HG02943 (cell line): ENCODE data around the gene SMURF2.
"Not testable (repeated sequence)": the region's sequence is repeated elsewhere in the genome, so short reads cannot be mapped to it uniquely, and the experiment has no call there.

Source experiments
- ATAC-seq: cut with Tn5 transposase; IDR thresholded peaks from one replicate; pipeline ENCODE4 v1.9.1; 2021; ENCODE audit warnings: mild to moderate bottlenecking, low read depth, moderate library complexity; ENCODE audit not compliant: unreplicated experiment

The SMURF2 gene

GRCh38 chr17:64661976-64662773 is at the start of gene SMURF2:
SMURF2 (minus strand) TSS chr17:64662307; CDS start chr17:64661880, 427 bp downstream.
- peak; percentile 64 for ATAC-seq

GRCh38 chr17:64709481-64709880 is 47.4 kb upstream of the SMURF2 start:
- no peak for ATAC-seq

- ATAC-seq, result no peak
Observed at GRCh38 chr17:64707050-64707591, 45.0 kb upstream of the SMURF2 start.

- no peak for ATAC-seq
Observed at GRCh38 chr17:64706224-64707049, 44.3 kb upstream of the SMURF2 start.

GRCh38 chr17:64702815-64703214 is 40.7 kb upstream of the SMURF2 start:
- ATAC-seq, result no peak

- ATAC-seq, result no peak
Observed at GRCh38 chr17:64698725-64699124, 36.6 kb upstream of the SMURF2 start.

- no peak for ATAC-seq
Observed at GRCh38 chr17:64694207-64694606, 32.1 kb upstream of the SMURF2 start.

GRCh38 chr17:64692187-64692586 is 30.1 kb upstream of the SMURF2 start:
- no peak for ATAC-seq

- no peak for ATAC-seq
Observed at GRCh38 chr17:64689106-64689505, 27.0 kb upstream of the SMURF2 start.

GRCh38 chr17:64688481-64688880 is 26.4 kb upstream of the SMURF2 start:
- no peak for ATAC-seq

GRCh38 chr17:64687961-64688360 is 25.9 kb upstream of the SMURF2 start:
- no peak for ATAC-seq

GRCh38 chr17:64687376-64687775 is 25.3 kb upstream of the SMURF2 start:
- no peak for ATAC-seq

- ATAC-seq, result no peak
Observed at GRCh38 chr17:64686705-64687104, 24.6 kb upstream of the SMURF2 start.

GRCh38 chr17:64685705-64686104 is 23.6 kb upstream of the SMURF2 start:
- no peak for ATAC-seq

- no peak for ATAC-seq
Observed at GRCh38 chr17:64683796-64684195, 21.7 kb upstream of the SMURF2 start.

GRCh38 chr17:64682261-64683181 is 20.4 kb upstream of the SMURF2 start:
- no peak for ATAC-seq

GRCh38 chr17:64679710-64680216 is 17.7 kb upstream of the SMURF2 start:
- ATAC-seq, result no peak

GRCh38 chr17:64676763-64677162 is 14.7 kb upstream of the SMURF2 start:
- no peak for ATAC-seq

- ATAC-seq, result not testable (repeated sequence)
Observed at GRCh38 chr17:64670843-64671590, 8.9 kb upstream of the SMURF2 start.
